GM13976 (cell line): ENCODE measurements around the gene NF1.

Source experiments
- DNase-seq: peaks from one replicate; pipeline ENCODE4 v3.0.0; 2012; ENCODE audit warnings: low spot score
- in situ Hi-C: fragments of 300-500 bp; cut with MboI; formaldehyde crosslinking; loops from one replicate; pipeline ENCODE4 v1.12.0; 2022; ENCODE audit warnings: low sequenced_read_pairs, mixed read lengths, inconsistent platforms; ENCODE audit not compliant: unreplicated experiment
- TF ChIP-seq, protein P1 (sequence below): IDR thresholded peaks from 2 replicates; pipeline ENCODE4 v1.5.1; 2012; ENCODE audit warnings: borderline replicate concordance, mild to moderate bottlenecking; ENCODE audit not compliant: insufficient read depth; ENCODE audit errors: extremely low read depth, missing control alignments, control extremely low read depth

NF1 gene

DNA sequence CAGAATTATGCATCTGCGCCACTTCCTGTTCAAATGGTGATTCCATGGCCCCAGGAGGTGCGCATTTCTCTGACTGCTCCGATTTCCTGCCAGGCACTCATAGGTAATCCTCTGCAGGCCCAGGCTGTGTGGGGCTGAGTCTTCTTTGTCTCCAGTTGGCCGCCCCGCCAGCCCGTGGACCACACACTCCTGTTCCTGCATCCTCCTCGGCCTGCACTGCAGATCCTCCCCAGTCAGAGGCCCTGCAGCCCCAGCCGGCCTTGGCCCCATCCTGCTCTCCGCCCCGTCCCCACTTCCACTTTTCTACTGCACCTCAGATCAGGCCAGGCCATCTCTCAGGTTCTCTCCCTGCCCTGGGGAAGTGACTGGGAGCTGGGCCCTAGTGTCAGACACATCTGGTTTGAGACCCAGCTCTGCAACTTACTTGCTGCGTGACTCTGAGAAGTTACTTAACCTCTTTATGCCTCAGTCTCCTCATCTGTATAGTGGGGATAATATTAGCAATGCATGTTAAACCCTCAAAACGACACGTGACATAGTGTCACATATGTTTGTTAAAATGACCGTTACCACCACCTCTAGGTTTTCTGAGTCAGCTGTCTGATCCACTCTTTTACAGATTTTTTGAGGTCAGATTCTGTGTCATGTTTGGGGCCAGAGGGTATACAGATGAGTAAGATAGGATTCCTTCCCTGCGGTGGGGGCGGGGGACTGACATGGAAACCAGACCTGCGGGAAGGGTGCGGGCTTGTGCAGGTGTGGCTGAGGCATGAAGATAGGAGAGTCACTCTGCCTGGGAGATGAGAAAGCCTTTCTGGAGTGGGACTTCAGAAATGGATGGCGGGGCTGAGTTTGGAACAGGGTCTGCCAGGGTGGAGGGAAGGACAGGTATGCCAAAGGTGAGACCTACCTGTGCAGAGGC is 309.5 kb downstream of the NF1 start:
- DNase-seq = peak; percentile 26
- TF ChIP-seq, protein P1, sequence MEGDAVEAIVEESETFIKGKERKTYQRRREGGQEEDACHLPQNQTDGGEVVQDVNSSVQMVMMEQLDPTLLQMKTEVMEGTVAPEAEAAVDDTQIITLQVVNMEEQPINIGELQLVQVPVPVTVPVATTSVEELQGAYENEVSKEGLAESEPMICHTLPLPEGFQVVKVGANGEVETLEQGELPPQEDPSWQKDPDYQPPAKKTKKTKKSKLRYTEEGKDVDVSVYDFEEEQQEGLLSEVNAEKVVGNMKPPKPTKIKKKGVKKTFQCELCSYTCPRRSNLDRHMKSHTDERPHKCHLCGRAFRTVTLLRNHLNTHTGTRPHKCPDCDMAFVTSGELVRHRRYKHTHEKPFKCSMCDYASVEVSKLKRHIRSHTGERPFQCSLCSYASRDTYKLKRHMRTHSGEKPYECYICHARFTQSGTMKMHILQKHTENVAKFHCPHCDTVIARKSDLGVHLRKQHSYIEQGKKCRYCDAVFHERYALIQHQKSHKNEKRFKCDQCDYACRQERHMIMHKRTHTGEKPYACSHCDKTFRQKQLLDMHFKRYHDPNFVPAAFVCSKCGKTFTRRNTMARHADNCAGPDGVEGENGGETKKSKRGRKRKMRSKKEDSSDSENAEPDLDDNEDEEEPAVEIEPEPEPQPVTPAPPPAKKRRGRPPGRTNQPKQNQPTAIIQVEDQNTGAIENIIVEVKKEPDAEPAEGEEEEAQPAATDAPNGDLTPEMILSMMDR = no peak
- in situ Hi-C loops = no loop called here

GRCh38 chr17:31405890-31406371 is 311.2 kb downstream of the NF1 start:
- in situ Hi-C loops = no loop called here
- TF ChIP-seq, protein P1 = no peak
- no peak for DNase-seq

DNA sequence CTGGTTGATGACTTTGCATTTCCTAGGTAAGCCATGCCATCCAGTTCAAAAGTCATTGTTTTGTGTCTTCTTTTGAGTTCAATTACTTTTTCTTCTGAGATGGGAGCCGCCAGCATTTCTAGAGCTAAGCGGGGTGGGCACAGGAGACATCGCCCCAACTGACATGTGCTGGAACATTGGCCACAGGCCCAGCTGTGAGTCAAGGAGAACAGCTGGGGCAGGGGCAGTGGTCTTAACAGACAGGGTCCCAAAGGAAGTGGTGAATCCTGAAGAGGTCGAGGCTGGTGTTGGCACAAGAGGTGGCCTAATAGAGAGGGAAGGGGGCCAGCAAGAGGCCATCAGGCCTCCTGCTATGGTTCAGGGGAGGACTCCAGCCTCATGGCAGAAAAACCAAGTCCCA is 313.8 kb downstream of the NF1 start:
- TF ChIP-seq, protein P1 = no peak
- in situ Hi-C loops = no loop called here
- no peak for DNase-seq

DNA sequence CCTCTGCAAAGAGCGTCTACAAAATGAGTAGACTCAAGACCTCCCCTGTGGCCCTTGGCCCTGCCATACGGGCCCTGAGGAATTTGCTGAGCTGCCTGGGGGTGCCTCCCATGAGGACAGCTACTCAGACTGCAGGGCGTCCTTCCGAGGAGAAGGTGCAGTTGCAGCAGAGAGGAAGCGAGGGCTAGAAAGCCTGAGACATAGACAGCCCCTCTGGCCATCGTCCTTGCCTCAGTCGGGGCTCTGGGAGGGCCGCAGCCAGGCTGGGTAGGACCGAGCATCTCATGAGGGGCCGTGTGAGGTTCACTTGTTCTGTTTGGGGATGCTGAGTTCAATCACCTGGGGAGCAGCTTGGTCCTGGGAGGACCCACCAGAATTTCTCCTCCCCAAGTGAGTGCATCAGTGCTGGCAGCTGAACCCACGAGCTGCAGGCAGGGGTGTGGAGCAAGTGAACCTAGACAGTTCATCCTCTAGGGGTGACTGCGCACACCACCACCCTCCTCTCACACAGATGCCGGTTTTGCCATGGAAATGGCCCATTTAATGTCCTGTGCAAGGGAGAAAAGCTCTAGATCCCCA is 317.0 kb downstream of the NF1 start:
- DNase-seq = no peak
- in situ Hi-C loops = no loop called here
- TF ChIP-seq, protein P1 = no peak

- TF ChIP-seq, protein P1 = no peak
- no peak for DNase-seq
- in situ Hi-C loops = no loop called here
These were observed 317.7 kb downstream of the NF1 start for GRCh38 chr17:31412511-31412910.

GRCh38 chr17:31413081-31413799 is 318.5 kb downstream of the NF1 start:
- no peak for DNase-seq
- TF ChIP-seq, protein P1 = no peak
- in situ Hi-C loops = no loop called here
